ENCODE measurements around the gene SLC2A10. TPM values are rescaled to one million over a fixed set of nuclear protein-coding genes. Genes with fewer than 3 reads are reported as not detected.

Gene SLC2A10
- total RNA-seq, 1 donor = 44.2 TPM

DNA sequence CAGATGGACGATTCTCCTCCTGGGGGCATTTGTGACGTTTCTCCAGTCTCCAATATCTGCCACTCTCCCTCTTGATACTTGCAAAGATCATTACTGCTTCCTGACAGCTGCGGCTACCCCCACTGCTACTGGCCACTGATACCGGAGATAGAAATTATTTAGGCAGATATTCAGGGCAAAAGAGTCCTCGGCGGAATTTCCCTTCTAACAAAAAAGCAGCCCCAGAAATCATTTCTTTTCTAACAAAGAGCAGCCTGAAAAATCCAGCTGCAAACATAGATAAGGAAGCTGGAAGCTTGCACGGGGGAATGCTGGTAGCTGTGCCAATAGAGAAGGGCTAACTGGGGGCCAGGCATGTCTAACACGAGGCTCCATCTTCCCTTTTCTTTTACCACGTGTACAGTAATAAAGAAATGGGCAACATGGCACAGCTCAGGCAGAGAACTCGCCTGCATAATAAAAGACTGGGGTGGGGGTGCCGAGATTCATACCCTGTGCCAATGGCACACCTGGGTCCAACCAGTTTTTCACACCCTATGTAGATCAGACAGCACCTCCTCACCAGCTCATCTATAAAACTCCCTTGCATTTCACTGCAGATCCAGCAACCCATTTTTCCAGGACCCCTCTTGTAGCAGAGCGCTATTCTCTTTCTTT is 26.3 kb upstream of the SLC2A10 start:
- TF ChIP-seq, protein P1, sequence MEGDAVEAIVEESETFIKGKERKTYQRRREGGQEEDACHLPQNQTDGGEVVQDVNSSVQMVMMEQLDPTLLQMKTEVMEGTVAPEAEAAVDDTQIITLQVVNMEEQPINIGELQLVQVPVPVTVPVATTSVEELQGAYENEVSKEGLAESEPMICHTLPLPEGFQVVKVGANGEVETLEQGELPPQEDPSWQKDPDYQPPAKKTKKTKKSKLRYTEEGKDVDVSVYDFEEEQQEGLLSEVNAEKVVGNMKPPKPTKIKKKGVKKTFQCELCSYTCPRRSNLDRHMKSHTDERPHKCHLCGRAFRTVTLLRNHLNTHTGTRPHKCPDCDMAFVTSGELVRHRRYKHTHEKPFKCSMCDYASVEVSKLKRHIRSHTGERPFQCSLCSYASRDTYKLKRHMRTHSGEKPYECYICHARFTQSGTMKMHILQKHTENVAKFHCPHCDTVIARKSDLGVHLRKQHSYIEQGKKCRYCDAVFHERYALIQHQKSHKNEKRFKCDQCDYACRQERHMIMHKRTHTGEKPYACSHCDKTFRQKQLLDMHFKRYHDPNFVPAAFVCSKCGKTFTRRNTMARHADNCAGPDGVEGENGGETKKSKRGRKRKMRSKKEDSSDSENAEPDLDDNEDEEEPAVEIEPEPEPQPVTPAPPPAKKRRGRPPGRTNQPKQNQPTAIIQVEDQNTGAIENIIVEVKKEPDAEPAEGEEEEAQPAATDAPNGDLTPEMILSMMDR (IDR thresholded peaks at IDR 0.05; ENCODE audit: extremely low read depth, low read depth, low read length) = no peak
- peaks cover 10% of the 10 kb centered on the region for H3K4me1 ChIP-seq (ENCODE audit: insufficient read depth, low read length)
- no peaks in the 10 kb centered on the region for H3K9me3 ChIP-seq (ENCODE audit: low read depth, low read length)
- peaks cover 37% of the 10 kb centered on the region for H4K20me1 ChIP-seq (ENCODE audit: insufficient read depth, low read length)
- no peak overlapping the region for H3K27ac ChIP-seq (ENCODE audit: low read depth, low read length)
- H3K79me2 ChIP-seq (ENCODE audit: insufficient read depth, low read length) = peaks cover 49% of the 10 kb centered on the region
- no peak overlapping the region for H2AFZ ChIP-seq (ENCODE audit: low read length)
- no peaks in the 10 kb centered on the region for H3K27me3 ChIP-seq (ENCODE audit: insufficient read depth, low read length)
- H3K4me3 ChIP-seq (ENCODE audit: insufficient read depth, low read length) = peak overlapping the region; percentile 71
- peak overlapping the region; percentile 88 for H3K4me2 ChIP-seq (ENCODE audit: insufficient read depth, low read length)
- no peak for DNase-seq (ENCODE audit: insufficient read length, low spot score, missing footprints)
- peaks cover 22% of the 10 kb centered on the region for H3K36me3 ChIP-seq (ENCODE audit: insufficient read depth, low read length)

- H4K20me1 ChIP-seq (ENCODE audit: insufficient read depth, low read length) = peaks cover 42% of the 10 kb centered on the region
These were observed 25.8 kb upstream of the SLC2A10 start for GRCh38 chr20:46683668-46683938.

DNA sequence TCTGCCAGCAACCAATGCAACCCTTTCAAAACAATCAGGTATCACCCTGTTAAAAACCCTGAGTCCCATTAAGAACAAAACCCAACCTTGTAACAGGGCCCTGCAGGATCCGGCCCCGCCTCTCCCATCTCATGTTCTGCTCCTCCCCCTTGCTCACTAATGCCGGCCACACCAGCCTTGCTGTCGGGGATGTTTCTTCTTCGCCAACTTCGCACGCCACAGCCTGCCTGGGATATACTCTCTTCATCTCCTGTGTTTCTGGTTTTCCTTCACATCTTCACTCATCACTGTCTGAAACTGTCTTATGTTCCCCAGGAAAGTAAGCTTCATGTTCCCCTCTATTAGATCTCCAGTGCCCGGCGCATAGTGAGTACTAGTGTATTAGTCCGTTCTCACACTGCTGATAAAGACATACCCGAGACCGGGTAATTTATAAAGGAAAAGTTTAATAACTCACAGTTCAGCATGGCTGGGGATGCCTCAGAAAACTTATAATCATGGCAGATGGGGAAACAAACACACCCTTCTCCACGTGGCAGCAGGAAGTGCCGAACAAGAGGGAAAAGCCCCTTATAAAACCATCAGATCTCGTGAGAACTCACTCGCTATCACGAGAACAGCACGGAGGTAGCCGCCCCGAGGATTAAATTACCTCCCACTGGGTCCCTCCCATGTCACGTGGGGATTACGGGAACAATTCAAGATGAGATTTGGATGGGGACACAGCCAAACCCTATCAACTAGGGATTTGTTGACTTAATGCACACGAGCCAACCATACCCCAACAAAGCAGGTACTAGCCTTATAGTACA is 25.3 kb upstream of the SLC2A10 start:
- TF ChIP-seq, protein P1 (IDR thresholded peaks at IDR 0.05; ENCODE audit: extremely low read depth, low read depth, low read length) = no peak
- Histone ChIP-seq H3K27me3 (ENCODE audit: insufficient read depth, low read length) (no peaks in the 10 kb centered on the region), H2AFZ (ENCODE audit: low read length) (peak overlapping the region; percentile 78), H3K79me2 (ENCODE audit: insufficient read depth, low read length) (peaks cover 56% of the 10 kb centered on the region), H3K4me1 (ENCODE audit: insufficient read depth, low read length) (peaks cover 15% of the 10 kb centered on the region), H3K36me3 (ENCODE audit: insufficient read depth, low read length) (peaks cover 22% of the 10 kb centered on the region), H3K27ac (ENCODE audit: low read depth, low read length) (peak overlapping the region; percentile 82), H4K20me1 (ENCODE audit: insufficient read depth, low read length) (peaks cover 42% of the 10 kb centered on the region), H3K4me2 (ENCODE audit: insufficient read depth, low read length) (peak overlapping the region; percentile 88), H3K9me3 (ENCODE audit: low read depth, low read length) (no peaks in the 10 kb centered on the region), H3K4me3 (ENCODE audit: insufficient read depth, low read length) (peak overlapping the region; percentile 71)
- DNase-seq (ENCODE audit: insufficient read length, low spot score, missing footprints) = peak; percentile 82

More at GRCh38 chr20:46683668-46683938, 25.8 kb upstream of the SLC2A10 start:
- no peaks in the 10 kb centered on the region for H3K9me3 ChIP-seq (ENCODE audit: low read depth, low read length)
- H3K27me3 ChIP-seq (ENCODE audit: insufficient read depth, low read length) = no peaks in the 10 kb centered on the region
- no peak for DNase-seq (ENCODE audit: insufficient read length, low spot score, missing footprints)
- H2AFZ ChIP-seq (ENCODE audit: low read length) = peak overlapping the region; percentile 78
- H3K36me3 ChIP-seq (ENCODE audit: insufficient read depth, low read length) = peaks cover 22% of the 10 kb centered on the region
- H3K79me2 ChIP-seq (ENCODE audit: insufficient read depth, low read length) = peaks cover 54% of the 10 kb centered on the region
- H3K4me1 ChIP-seq (ENCODE audit: insufficient read depth, low read length) = peaks cover 15% of the 10 kb centered on the region
- peak overlapping the region; percentile 82 for H3K27ac ChIP-seq (ENCODE audit: low read depth, low read length)
- H3K4me3 ChIP-seq (ENCODE audit: insufficient read depth, low read length) = peak overlapping the region; percentile 71
- peak overlapping the region; percentile 88 for H3K4me2 ChIP-seq (ENCODE audit: insufficient read depth, low read length)
- TF ChIP-seq, protein P1 (IDR thresholded peaks at IDR 0.05; ENCODE audit: extremely low read depth, low read depth, low read length) = no peak
